GM13977 (cell line): ENCODE results near the gene ZNF254.

Experiments
- DNase-seq: peaks from one replicate; pipeline ENCODE4 v3.0.0; 2012; ENCODE audit warnings: low spot score
- in situ Hi-C: fragments of 300-500 bp; cut with MboI; formaldehyde crosslinking; loops from one replicate; pipeline ENCODE4 v1.12.0; 2022; ENCODE audit warnings: low sequenced_read_pairs, low pct_unique_long_range_greater_than_20kb, mixed read lengths, inconsistent platforms; ENCODE audit not compliant: unreplicated experiment
- TF ChIP-seq, protein P1 (sequence below): IDR thresholded peaks from 2 replicates; pipeline ENCODE4 v1.5.1; 2012; ENCODE audit warnings: mild to moderate bottlenecking, control low read depth; ENCODE audit not compliant: insufficient read depth; ENCODE audit errors: extremely low read depth, missing control alignments

ZNF254 gene

GRCh38 chr19:24052811-24053210 lies 34.2 kb upstream of the ZNF254 start:
- no peak for DNase-seq
- TF ChIP-seq, protein P1, sequence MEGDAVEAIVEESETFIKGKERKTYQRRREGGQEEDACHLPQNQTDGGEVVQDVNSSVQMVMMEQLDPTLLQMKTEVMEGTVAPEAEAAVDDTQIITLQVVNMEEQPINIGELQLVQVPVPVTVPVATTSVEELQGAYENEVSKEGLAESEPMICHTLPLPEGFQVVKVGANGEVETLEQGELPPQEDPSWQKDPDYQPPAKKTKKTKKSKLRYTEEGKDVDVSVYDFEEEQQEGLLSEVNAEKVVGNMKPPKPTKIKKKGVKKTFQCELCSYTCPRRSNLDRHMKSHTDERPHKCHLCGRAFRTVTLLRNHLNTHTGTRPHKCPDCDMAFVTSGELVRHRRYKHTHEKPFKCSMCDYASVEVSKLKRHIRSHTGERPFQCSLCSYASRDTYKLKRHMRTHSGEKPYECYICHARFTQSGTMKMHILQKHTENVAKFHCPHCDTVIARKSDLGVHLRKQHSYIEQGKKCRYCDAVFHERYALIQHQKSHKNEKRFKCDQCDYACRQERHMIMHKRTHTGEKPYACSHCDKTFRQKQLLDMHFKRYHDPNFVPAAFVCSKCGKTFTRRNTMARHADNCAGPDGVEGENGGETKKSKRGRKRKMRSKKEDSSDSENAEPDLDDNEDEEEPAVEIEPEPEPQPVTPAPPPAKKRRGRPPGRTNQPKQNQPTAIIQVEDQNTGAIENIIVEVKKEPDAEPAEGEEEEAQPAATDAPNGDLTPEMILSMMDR = no peak
- in situ Hi-C loops = no loop called here

GRCh38 chr19:24053601-24054000 lies 33.4 kb upstream of the ZNF254 start:
- TF ChIP-seq, protein P1 = no peak
- DNase-seq = no peak
- in situ Hi-C loops = no loop called here

- TF ChIP-seq, protein P1 = no peak
- no peak for DNase-seq
- in situ Hi-C loops = no loop called here
Observed at GRCh38 chr19:24054044-24054935, 32.7 kb upstream of the ZNF254 start.

GRCh38 chr19:24055548-24055947 lies 31.4 kb upstream of the ZNF254 start:
- in situ Hi-C loops = no loop called here
- TF ChIP-seq, protein P1 = no peak
- no peak for DNase-seq

- in situ Hi-C loops = no loop called here
Observed at GRCh38 chr19:24057144-24057543, 29.8 kb upstream of the ZNF254 start.

GRCh38 chr19:24059563-24060295 lies 27.3 kb upstream of the ZNF254 start:
- in situ Hi-C loops = no loop called here

More at GRCh38 chr19:24057144-24057543, 29.8 kb upstream of the ZNF254 start:
- TF ChIP-seq, protein P1 = no peak
- DNase-seq = no peak

More at GRCh38 chr19:24059563-24060295, 27.3 kb upstream of the ZNF254 start:
- DNase-seq = no peak
- TF ChIP-seq, protein P1 = no peak
